ENCODE results near the gene WWOX.

Gene WWOX

DNA sequence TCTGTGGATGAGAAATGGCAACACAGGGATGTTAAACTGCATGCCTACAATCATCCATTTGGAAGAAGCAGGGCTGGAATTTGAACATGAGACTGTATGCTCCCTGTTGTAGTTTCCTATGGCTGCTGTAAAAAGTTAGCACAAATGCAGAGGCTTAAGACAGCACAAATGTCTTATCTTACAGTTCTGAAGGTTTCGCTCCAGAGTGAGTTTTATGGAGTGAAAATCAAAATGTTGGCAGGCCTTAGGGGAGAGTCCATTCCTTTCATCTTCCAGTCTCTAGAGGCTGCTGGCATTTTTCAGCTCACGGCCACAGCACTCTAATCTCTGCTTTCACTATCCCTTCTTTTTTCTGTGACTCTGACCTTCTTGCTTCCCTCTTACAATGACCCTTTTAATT, 660.1 kb downstream of the WWOX start:
- DNase-seq (ENCODE audit: low read depth, low spot score) = no peak

DNA sequence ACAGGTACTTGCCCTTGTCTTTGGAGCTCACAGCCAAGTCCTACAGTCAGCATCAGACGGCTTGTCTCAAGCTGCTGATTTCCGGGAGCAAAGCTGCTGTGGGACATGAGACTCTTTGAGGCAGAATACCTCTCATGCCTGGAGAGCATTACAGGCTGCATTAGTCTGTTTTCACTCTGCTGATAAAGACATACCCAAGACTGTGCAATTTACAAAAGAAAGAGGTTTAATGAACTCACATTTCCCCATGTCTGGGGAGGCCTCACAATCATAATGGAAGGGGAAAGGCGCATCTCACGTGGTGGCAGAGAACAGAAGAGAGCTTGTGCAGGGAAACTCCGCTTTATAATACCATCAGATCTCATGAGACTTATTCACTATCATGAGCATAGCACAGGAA, 661.2 kb downstream of the WWOX start:
- DNase-seq (ENCODE audit: low read depth, low spot score) = no peak

DNA sequence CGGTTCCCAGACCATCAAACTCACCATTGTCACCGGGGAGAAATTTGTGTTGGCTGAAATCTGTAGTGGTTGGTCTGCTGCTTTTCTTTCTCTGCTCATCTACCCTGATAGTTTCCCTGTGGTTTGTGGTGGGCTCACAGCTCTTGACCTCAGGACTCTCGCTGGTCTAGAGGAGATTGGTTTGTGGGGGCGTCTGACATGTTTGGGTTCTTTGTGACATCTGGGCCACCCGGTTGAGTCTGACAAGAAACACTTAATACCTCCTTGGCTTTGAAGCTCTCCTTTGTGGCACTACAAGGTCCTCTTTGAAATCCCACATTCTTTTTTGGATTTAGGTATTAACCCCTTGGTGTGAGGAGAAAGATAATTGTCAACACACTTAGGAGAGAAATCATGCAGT, 662.0 kb downstream of the WWOX start:
- DNase-seq (ENCODE audit: low read depth, low spot score) = no peak

DNA sequence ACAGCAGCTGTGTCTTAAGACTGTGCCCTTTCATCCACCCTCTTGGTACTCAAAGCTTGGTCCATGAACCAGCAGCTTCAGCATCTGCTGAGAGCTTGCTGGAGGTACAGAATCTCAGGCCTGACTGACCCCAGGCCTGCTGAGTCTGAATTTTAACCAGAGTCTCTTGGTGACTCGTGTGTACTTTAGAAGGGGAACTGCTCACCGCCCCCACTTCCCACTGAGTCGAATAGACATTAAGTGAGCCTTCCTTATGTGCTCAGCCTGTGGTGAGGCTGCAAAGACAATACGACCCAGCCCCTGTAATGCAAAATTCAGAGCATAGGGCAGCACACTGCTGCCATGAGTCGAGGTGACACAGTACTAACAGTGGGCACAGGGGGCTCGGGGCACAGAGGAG, 662.8 kb downstream of the WWOX start:
- DNase-seq (ENCODE audit: low read depth, low spot score) = no peak

DNA sequence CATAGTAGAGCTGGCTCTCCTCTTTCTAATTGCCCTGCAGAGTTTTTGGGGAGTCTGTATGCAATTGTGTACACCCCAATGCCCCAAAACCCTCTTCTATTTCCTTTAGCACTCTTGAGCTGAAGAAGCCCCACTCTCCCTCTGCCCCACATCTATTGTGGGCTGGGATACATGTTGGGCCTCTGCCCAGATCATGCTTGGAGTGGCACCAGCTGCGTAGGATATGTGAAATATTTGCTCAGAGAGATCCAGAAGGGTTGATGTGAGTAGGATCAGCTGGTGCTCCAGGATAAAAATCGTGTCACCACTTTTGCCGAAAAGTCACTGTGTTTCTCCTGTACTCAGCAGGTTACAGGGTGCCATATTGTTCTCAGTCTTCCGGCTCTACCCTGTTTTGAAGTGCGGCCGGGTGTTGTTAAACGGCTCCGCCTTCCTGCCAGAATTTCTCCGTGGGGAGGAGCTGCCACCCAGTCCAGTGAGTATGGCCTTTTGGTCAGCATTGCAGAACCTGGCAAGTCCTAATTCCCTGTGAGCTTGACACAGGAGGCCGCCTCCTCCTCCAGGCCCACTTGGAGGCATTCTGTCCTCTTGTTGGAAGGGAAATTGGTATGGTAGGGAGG, 664.5 kb downstream of the WWOX start:
- DNase-seq (ENCODE audit: low read depth, low spot score) = no peak

DNA sequence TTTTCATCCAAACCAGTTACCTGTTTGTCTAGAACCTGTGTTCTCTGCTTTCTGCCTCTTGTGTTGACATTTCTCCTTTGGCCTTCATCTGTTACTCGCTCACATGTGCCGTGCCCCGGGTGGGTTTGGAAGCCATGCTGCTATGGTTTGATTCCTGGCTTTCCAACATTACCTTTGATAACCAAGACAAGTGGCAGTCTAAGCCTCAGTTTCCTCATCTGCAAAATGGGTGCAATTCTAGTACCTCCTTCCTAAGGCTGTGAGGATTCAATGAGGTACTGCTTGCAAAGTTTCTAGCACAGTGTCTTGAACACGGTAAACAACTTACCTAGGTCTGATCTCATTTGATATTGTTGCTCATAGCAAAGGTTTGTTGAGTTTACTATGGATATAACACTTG, 665.0 kb downstream of the WWOX start:
- DNase-seq (ENCODE audit: low read depth, low spot score) = no peak

DNA sequence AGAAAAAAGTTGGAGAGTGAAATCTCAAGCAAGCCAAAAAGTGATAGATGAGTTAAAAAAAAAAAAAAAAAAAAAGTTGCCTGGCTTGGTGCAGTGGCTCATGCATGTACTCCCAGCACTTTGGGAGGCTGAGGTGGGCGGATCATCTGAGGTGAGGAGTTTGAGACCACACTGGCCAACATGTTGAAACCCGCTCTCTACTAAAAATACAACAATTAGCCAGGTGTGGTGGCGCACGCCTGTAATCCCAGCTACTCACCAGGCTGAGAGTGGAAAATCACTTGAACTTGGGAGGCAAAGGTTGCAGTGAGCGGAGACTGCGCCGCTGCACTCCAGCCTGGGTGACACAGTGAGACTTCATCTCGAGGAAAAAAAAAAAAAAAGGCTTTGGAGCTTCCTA, 668.8 kb downstream of the WWOX start:
- DNase-seq (ENCODE audit: low read depth, low spot score) = no peak

DNA sequence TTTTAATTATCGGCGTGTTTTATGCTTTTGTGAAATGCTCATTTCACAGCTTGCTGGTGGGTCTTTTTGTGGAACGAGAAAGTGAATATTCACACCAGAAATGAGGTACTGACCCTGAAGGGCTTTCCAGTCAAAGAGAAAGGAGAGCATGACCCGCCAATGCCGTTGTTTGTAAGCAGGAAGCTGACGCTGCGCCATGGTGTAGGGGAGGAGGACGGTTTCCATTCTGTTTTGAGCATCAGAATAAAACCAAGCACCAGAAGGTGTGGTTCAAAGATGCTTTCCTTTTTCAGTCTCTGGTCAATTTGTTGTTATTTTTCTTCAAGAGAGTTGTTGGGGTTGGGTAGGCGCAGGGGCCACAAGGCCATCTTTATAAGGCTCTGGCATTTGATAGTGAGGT, 669.3 kb downstream of the WWOX start:
- no peak for DNase-seq (ENCODE audit: low read depth, low spot score)

DNA sequence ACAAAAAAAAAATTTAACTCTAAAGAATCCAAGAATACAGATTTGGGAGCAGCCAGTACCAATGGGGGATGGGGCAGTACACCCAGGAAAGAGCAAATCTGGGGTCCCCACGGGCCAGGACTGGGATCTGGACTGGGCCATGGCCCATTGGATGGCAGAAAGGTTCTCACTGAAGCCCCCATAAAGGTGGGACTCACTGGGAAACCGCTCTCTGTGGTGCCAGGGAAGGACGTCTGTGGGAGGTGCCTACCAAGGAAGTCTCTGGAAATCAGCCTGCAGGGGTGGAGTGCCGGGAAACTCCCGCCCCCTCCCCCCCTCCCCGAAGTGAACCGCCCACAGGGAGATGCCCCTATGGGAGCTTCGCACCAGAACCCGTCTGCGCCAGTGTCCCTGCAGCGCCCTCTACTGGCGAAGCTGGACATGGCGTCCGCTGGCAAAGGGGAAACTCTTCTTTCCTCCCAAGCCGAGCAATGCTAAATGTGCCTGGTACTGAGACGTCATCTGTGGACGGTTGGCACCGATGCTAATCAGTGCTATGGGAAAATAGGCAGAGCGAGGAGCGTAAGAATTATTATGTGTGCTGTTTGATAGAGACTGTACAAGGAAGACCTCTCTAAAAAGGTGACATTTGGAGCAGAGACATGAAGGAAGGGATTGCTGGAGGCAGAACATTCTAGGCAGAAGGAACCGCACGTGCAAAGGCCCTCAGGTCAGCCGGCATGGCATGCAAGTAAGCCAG, 671.1 kb downstream of the WWOX start:
- DNase-seq (ENCODE audit: low read depth, low spot score) = peak; percentile 35

DNA sequence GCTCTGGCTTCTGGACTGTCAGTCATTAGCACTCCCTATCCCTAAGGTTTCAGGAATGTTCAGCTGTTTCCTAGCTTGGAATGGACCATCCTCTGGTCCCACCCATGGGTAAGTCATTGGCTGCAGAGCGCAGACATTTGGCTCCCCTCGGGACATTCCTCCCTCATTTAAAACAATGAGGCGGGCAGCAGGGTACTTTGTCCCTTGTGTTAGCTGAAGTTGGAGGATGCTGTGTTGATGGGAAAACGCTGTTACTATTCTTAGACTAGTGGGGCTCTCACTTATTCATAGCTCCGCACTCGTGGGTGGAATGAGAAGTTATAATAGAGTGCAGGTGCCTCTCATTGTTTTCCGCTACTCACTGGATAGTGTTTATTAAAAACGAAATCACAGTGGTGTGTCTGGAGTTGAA, 673.8 kb downstream of the WWOX start:
- no peak for DNase-seq (ENCODE audit: low read depth, low spot score)

DNA sequence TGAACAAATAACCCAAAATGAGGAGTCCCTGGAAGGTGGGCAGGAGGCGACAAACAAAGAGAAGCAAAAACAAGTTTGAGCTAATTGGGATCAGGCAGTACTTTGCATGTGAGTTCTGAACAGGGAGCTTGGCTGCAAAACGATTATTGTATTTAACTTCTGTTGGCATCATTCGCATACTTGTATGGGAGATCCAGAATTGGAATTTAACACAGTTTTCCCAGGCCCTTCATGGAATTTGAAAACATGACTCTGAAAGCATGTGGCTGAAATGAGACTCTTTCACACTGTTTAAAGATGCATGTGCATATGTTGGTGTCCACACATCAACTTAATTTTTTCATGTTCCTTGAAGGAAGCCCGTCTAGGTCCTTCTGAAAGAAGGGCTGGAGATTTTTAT, 674.3 kb downstream of the WWOX start:
- DNase-seq (ENCODE audit: low read depth, low spot score) = no peak

DNA sequence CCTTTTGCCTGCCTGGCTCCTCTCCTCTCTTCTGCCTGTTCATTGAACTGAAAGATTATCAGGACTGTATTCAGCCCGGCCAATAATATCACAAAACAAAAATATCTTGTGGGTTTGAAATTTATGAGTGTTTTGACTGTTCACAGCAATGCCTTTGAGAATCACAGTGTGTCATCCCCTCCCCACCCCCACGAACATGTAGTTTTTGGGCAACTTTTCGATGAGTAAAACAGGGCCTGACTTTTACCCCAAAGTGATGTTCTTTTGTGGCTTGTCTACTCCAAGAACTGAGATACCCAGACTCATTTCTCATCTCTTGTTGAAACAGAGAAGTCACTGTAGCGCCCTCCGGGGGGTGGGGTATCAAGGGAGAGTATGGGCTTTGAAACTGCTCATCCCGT, 675.7 kb downstream of the WWOX start:
- no peak for DNase-seq (ENCODE audit: low read depth, low spot score)

DNA sequence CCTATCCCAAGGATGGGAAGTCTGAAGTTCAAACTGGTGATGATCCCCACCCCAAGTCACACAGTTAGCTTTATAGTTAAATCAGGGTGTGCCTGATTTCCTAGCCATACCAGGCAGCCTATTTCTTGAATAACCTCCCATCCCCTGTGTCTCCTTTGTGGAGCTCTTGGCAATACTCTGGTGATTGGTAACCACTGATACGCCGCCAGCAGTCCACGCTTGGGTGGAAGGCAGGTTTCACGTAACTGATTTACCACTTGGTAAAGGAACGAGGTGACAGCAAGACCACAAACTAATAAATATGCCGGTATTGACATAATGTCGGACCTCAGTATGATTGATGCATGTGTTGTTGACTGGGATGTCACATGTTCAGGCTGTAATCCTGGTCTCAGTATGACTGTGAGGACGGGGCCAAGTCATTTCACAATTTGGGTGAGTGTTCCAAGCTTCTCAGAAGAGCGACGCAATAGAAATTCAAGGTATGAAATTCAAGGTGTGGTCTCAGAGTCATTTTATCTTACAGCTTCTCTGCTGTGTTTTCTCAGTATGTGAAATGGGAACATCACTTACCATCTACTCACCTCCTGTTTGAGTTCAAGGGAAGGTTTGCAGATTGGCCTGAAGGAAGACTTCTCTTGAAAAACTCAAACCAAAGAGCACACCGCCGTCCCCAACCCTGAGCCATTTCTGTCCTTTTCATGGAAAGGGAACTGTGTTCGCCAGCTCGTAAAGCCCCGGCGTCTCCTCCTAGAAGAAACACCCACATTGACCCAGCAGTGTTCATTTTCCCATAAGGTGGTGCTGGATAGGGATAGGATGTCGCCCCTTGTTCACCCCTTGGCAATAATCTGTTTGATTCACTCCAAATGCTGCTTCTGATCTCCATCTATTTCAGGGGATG, 678.9 kb downstream of the WWOX start:
- no peak for DNase-seq (ENCODE audit: low read depth, low spot score)

DNA sequence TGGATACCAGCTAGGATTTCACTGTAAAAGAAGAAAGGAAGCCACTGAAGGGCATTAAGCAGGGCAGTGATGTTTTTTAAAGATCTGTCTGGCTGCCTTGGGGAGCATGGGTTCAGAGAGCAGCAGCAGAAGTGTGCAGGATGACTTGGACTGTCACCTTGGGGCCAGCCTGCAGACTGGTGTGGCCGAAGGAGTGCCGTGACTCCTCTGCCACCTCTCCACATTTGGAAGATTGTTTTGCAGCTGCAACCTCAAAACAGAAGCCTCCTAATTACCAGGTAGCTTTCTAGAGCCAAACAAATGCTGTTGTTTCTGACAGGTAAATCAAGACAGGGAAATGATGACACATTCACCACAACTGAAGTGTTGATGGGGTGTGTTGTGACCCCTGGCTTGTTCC, 681.4 kb downstream of the WWOX start:
- DNase-seq (ENCODE audit: low read depth, low spot score) = no peak

DNA sequence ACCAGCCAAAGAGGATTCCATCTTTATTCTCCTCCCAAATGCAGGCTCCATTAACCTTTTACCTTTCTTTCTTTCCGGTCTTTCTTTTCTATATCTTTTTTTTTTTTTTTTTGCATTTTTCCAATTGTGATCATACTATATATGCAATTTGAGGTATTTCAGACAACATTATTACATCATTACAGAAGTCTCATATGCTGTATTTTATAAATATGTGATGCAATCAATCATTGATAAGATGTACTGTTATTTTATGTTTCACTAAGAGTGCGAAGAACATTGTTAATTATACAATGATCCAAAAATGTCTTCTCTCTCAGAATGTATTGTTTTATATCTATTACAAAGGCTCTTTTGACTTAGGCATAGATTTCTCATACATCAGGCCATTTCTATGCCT, 683.1 kb downstream of the WWOX start:
- no peak for DNase-seq (ENCODE audit: low read depth, low spot score)

DNA sequence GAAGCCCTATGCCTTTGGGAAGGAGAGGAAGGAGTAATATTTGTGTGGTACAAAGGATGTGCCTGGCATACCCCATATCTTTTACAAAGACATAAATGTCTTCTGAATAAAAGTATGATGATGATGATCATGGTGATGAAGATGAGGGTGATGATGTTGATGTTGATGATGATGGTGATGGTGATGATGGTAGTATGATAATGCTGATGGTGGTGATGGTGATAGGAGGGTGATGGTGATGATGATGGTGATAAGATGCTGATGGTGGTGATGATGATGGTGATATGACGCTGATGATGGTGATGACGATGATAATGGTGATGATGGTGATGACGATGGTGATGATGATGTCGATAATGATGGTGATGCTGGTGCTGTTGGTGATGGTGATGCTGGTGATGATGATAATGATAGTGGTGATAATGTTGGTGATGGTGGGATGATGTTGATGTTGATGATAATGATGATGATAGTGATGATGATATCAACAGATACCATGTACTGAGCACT, 684.2 kb downstream of the WWOX start:
- DNase-seq (ENCODE audit: low read depth, low spot score) = no peak

DNA sequence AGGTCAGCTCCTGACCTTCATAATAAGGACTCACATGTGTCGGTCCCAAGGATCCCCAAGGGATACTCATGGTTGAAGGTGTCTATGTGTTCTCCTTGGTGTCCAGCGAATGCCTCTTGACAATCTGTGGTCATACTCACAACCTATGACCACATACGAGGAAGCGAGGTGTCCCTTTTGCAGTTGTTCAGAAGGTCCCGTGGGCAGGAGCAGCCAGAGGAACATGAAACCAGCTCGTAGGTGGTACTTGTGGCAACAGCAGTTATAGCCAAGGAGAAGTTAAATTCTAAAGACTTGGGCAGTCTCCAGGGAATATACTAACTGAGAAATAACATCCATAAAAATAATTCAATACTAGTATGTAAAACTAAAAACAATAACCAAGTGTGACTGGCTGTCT, 685.3 kb downstream of the WWOX start:
- DNase-seq (ENCODE audit: low read depth, low spot score) = no peak

DNA sequence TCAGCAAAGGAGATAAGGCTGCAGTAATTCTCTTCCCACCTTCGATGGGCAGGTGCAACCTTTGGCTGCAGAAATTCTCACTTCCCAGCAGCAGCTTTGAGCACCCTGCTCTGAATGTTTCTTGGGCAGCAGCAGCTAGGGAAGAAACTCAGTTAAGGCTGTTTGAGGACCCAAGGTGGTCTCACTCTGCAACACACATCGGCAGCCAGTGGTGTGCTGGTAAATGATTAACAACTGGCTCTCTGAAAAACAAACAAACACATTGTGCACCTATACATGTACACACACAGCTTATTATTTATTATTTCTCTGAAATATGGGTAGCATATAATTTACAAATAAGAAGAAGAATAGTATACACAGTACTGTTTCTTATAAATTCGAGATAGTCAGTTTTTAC, 685.8 kb downstream of the WWOX start:
- no peak for DNase-seq (ENCODE audit: low read depth, low spot score)

DNA sequence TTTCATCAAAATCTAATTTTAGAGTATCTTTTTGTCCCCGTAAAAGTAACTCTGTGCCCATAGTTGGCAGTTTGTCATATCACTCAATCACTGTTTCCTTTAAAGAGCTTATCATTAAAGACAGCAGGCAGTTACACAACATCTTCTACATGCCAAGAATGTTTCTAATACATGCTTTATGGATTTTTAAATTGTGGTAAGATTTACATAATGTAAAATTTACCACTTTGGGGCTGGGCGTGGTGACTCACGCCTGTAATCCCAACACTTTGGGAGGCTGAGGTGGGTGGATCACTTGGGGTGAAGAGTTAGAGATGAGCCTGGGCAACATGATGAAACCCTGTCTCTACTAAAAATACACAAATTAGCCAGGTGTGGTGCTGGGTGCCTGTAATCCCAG, 687.2 kb downstream of the WWOX start:
- no peak for DNase-seq (ENCODE audit: low read depth, low spot score)

DNA sequence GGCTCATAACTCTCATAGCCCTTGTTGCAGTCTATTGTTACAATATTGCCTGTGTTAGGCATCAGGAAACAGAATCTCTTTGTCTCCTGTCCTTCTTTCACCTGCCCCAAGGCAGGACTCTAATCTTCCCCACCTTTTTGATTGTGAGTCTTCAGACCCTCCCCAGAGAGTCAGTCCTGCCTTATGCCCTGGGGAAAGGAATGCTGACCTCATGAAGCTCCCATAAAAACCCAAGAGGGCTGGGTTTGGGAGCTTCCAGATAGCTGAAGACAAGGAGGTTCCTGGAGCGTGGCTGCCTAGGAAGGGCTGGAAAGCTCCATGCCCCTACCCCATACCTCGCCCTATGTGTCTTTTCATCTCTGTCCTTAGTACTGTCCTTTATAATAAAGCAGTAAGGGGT, 688.8 kb downstream of the WWOX start:
- no peak for DNase-seq (ENCODE audit: low read depth, low spot score)

DNA sequence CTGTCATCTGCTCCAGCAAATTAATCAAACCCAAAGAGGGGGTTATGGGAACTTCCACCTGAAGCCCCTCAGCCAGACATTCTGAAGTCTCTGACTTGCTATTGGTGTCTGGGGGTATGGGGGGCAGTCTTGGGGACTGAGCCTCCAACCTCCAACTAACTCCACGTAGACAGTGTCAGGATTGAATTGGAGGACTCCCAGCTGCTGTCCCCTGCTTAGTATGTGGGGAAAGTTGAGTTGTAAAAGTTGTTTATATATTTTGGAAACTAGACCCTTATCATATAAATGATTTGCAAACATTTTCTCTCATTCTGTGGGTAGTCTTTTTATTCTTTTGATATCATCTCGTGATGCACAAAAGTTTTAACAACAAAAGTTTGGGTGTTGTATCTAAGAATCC, 689.2 kb downstream of the WWOX start:
- no peak for DNase-seq (ENCODE audit: low read depth, low spot score)

DNA sequence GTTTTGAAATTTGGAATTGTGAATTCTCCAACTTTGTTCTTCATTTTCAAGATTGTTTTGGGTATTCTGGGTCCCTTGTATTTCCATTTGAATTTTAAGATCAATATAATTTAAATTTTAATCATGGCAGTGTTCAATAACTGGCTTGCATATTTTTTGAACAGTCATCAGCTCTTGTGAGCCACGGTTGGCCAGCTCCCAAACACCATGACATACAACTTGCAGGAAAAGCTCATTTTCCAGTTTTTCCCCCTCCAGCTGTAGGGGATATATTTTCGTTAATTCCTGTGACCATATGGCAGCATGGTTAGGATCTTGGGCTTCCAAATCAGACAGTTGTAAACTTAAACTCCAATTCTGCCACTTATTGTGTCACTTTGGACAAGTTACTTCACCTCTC, 690.1 kb downstream of the WWOX start:
- no peak for DNase-seq (ENCODE audit: low read depth, low spot score)

DNA sequence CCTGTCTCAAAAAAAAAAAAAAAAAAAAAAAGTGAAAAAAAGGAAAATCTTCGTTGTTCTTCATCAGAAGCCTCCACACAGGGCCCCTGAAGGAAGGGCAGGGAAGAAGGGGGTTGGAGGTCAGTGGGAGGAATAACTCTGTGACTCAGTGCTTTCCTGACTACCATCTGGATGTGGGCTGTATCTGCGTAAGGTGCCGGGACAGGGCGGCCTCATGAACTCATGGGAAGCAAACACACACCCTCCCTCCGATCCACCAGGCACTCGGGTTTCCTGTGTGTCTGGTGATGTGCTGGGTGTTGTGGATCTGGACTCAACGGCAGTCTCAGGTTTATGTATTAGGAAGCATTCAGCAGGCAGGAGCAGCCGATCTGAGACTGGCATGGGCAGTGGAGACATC, 691.6 kb downstream of the WWOX start:
- DNase-seq (ENCODE audit: low read depth, low spot score) = no peak
